ENCODE results near the gene FGD6. TPM values are rescaled to one million over a fixed set of nuclear protein-coding genes. Genes with fewer than 3 reads are reported as not detected.

FGD6 gene
- total and polyA plus RNA-seq, 2 donors (not counting 1 experiment from before 2014, with no cell fraction given), result 3.3 to 4.7 TPM

DNA sequence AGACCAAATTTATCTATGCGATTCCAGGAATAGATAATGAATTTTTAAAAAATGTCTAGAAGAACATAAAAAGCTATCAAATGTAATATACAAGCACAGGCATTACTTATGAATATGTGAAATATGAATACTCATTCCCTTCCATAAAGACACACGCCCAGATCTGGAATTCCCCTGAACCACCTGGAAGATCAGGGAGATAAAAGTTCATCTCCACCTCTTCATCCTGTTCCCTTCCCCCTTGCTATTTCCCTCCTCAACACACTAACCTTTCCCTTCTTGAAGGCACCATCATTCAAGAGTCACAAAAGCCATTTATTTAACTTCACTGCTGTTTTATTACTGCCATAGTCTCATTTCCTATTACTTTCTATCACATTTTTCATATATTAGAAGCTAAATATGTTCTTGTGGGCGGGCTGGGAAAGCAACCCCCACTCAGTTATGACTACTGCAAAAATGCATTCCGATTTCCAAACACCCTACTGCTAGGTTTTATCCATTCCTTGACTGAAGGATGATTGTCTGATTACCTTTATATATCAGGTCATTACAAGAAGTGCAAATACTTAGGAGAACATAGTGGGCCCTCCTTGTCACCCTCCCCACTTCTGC, 16.1 kb downstream of the FGD6 start:
- Histone ChIP-seq H3K27me3 (ENCODE audit: control insufficient read depth, insufficient read depth, low read length) (no peaks in the 10 kb centered on the region), H3K27ac (ENCODE audit: insufficient read depth, low read length) (no peak overlapping the region), H3K4me2 (ENCODE audit: extremely low read depth, insufficient read depth, low read length) (no peak overlapping the region), H3K36me3 (ENCODE audit: control insufficient read depth, insufficient read depth, low read length) (no peaks in the 10 kb centered on the region), H3K9me3 (ENCODE audit: control insufficient read depth, insufficient read depth, low read depth, low read length) (no peaks in the 10 kb centered on the region), H2AFZ (ENCODE audit: low read length) (no peak overlapping the region), H3K79me2 (ENCODE audit: control insufficient read depth, insufficient read depth, low read length) (no peaks in the 10 kb centered on the region), H4K20me1 (ENCODE audit: control insufficient read depth, extremely low read depth, insufficient read depth, low read length) (no peaks in the 10 kb centered on the region), H3K4me3 (replicated peaks in 1 of 4; ENCODE audit: control extremely low read depth in 1 of 4, insufficient read depth in 1 of 4, low read depth in 3 of 4, low read length in 4 of 4) (no peak overlapping the region), H3K4me1 (ENCODE audit: control insufficient read depth, extremely low read depth, insufficient read depth, low read length) (peaks cover 22% of the 10 kb centered on the region), H3K9ac (ENCODE audit: insufficient read depth, low read length) (no peak overlapping the region)
- no peak for TF ChIP-seq EZH2 (IDR thresholded peaks at IDR 0.05; ENCODE audit: low read length, missing control alignments)
- TF ChIP-seq, protein P1, sequence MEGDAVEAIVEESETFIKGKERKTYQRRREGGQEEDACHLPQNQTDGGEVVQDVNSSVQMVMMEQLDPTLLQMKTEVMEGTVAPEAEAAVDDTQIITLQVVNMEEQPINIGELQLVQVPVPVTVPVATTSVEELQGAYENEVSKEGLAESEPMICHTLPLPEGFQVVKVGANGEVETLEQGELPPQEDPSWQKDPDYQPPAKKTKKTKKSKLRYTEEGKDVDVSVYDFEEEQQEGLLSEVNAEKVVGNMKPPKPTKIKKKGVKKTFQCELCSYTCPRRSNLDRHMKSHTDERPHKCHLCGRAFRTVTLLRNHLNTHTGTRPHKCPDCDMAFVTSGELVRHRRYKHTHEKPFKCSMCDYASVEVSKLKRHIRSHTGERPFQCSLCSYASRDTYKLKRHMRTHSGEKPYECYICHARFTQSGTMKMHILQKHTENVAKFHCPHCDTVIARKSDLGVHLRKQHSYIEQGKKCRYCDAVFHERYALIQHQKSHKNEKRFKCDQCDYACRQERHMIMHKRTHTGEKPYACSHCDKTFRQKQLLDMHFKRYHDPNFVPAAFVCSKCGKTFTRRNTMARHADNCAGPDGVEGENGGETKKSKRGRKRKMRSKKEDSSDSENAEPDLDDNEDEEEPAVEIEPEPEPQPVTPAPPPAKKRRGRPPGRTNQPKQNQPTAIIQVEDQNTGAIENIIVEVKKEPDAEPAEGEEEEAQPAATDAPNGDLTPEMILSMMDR (conservative IDR thresholded peaks at IDR 0.05 in 1 of 2, IDR thresholded peaks at IDR 0.05 in 1 of 2; ENCODE audit: low read depth in 1 of 2, low read length in 2 of 2), result no peak
- peak in 1 of 2 donors; percentile 71 for DNase-seq (ENCODE audit: low read depth in 2 of 2)

GRCh38 chr12:95200128-95200894, 17.0 kb downstream of the FGD6 start:
- H3K9ac ChIP-seq (ENCODE audit: insufficient read depth, low read length), result no peak overlapping the region
- TF ChIP-seq EZH2 (IDR thresholded peaks at IDR 0.05; ENCODE audit: low read length, missing control alignments), result no peak
- TF ChIP-seq, protein P1 (conservative IDR thresholded peaks at IDR 0.05 in 1 of 2, IDR thresholded peaks at IDR 0.05 in 1 of 2; ENCODE audit: low read depth in 1 of 2, low read length in 2 of 2), result no peak
- peaks cover 15% of the 10 kb centered on the region for H3K4me1 ChIP-seq (ENCODE audit: control insufficient read depth, extremely low read depth, insufficient read depth, low read length)
- H3K4me3 ChIP-seq (replicated peaks in 1 of 4; ENCODE audit: control extremely low read depth in 1 of 4, insufficient read depth in 1 of 4, low read depth in 3 of 4, low read length in 4 of 4), result peak overlapping the region in 1 of 4 experiments; percentile 1
- H2AFZ ChIP-seq (ENCODE audit: low read length), result peak overlapping the region; percentile 22
- H3K27me3 ChIP-seq (ENCODE audit: control insufficient read depth, insufficient read depth, low read length), result no peaks in the 10 kb centered on the region
- no peaks in the 10 kb centered on the region for H3K79me2 ChIP-seq (ENCODE audit: control insufficient read depth, insufficient read depth, low read length)
- H3K9me3 ChIP-seq (ENCODE audit: control insufficient read depth, insufficient read depth, low read depth, low read length), result no peaks in the 10 kb centered on the region
- H4K20me1 ChIP-seq (ENCODE audit: control insufficient read depth, extremely low read depth, insufficient read depth, low read length), result no peaks in the 10 kb centered on the region
- peak overlapping the region; percentile 36 for H3K4me2 ChIP-seq (ENCODE audit: extremely low read depth, insufficient read depth, low read length)
- no peak for DNase-seq (ENCODE audit: low read depth in 2 of 2)
- H3K27ac ChIP-seq (ENCODE audit: insufficient read depth, low read length), result no peak overlapping the region
- H3K36me3 ChIP-seq (ENCODE audit: control insufficient read depth, insufficient read depth, low read length), result no peaks in the 10 kb centered on the region

GRCh38 chr12:95198914-95199313, 18.4 kb downstream of the FGD6 start:
- Histone ChIP-seq H4K20me1 (ENCODE audit: control insufficient read depth, extremely low read depth, insufficient read depth, low read length) (no peaks in the 10 kb centered on the region), H3K9ac (ENCODE audit: insufficient read depth, low read length) (no peak overlapping the region), H3K4me2 (ENCODE audit: extremely low read depth, insufficient read depth, low read length) (no peak overlapping the region), H3K4me3 (replicated peaks in 1 of 4; ENCODE audit: control extremely low read depth in 1 of 4, insufficient read depth in 1 of 4, low read depth in 3 of 4, low read length in 4 of 4) (no peak overlapping the region), H2AFZ (ENCODE audit: low read length) (no peak overlapping the region), H3K9me3 (ENCODE audit: control insufficient read depth, insufficient read depth, low read depth, low read length) (no peaks in the 10 kb centered on the region), H3K36me3 (ENCODE audit: control insufficient read depth, insufficient read depth, low read length) (no peaks in the 10 kb centered on the region), H3K79me2 (ENCODE audit: control insufficient read depth, insufficient read depth, low read length) (no peaks in the 10 kb centered on the region), H3K27ac (ENCODE audit: insufficient read depth, low read length) (no peak overlapping the region), H3K4me1 (ENCODE audit: control insufficient read depth, extremely low read depth, insufficient read depth, low read length) (peaks cover 6% of the 10 kb centered on the region), H3K27me3 (ENCODE audit: control insufficient read depth, insufficient read depth, low read length) (no peaks in the 10 kb centered on the region)
- TF ChIP-seq, protein P1 (conservative IDR thresholded peaks at IDR 0.05 in 1 of 2, IDR thresholded peaks at IDR 0.05 in 1 of 2; ENCODE audit: low read depth in 1 of 2, low read length in 2 of 2), result no peak
- TF ChIP-seq EZH2 (IDR thresholded peaks at IDR 0.05; ENCODE audit: low read length, missing control alignments), result no peak
- DNase-seq (ENCODE audit: low read depth in 2 of 2), result no peak

Measured in fibroblast of lung (primary cell).